ENCODE measurements around the gene TEAD3.

Gene TEAD3

DNA sequence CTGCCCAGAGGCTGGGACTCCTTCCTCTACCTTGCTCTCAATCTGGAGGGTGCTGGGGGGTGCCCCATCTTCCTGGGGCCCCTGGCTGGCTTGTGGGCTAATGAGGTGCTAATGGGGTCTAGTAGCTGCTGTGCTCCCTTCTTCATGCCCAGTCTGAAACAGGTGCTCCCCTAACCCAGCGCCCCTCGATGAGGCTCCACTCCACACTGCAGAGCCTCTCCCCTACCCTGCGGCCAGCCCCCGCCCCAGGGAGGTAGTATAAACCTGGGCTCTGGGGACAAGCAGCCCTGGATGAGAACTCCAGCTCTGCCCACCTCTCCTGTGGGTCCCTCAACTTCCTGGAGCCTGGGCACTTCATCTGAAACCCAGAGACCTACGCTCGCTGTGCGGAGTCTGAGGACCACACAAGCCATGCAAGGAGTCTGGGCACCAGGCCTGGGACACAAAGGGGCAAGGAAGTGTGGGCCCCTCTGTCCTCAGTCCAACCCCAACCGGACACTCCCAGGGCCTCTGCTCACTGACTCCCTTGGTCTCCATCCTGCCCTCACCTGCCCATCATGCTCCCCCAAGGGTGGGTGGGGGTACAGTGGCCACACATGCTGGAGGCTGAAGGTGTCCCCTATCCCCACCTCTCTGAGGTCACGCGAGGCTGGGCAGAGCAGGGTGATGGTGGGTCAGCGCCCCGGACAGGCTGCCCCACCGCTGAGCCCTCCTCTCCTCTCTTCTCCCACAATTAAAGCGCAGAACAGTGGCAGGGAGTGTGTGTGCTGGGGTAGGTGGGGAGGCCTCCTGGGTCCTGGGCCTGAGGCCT, 22.5 kb downstream of the TEAD3 start:
- DNase-seq: no peak

DNA sequence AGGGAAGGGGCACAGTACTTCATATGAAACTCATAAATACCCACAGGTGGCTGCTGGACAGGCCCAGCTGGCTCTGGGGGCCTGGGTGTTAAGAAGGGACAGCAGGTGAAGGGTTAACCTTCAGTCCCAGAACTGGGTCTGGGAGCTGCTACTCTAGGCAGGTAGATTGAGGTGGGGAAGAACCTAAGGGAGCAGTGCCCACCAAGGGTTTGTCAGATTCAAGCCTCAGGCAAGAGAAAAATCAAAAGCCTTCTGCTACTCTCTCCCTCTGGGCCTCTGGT, 23.1 kb downstream of the TEAD3 start:
- no peak for DNase-seq

DNA sequence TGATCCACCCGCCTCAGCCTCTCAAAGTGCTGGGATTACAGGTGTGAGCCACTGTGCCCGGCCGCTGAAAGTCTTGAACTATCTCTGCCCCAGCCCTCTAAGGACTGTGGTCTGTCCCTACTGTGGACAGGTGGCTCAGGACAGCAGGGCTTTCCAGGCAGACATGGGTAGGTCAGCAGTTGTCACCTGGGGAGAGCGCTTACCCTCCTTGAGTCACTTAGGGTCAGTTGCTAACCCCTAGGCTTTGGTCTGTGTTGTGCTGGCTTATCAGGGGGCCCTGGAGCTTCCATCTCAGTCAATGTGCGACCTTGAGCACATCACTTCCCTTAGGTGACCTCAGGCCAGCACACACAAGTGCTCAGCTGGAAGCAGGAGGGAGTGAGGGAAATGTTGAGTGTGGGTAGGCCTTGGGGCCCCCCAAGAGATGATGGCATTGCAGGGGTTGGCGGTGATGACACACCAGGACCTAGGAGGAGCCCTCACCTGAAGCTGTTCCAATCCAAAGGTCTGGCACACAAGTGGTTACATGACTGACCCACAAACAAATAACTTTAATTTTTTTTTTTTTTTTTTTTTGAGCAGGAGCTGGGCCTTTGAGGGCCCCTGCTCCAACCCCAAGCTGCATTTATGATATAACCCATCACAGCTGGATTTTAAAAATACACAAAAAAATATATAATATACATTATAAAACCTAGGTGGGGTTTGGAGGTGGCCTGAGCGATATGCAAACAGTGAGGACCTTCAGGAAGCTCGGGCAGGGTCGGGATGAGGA, 23.6 kb downstream of the TEAD3 start:
- DNase-seq: no peak

DNA sequence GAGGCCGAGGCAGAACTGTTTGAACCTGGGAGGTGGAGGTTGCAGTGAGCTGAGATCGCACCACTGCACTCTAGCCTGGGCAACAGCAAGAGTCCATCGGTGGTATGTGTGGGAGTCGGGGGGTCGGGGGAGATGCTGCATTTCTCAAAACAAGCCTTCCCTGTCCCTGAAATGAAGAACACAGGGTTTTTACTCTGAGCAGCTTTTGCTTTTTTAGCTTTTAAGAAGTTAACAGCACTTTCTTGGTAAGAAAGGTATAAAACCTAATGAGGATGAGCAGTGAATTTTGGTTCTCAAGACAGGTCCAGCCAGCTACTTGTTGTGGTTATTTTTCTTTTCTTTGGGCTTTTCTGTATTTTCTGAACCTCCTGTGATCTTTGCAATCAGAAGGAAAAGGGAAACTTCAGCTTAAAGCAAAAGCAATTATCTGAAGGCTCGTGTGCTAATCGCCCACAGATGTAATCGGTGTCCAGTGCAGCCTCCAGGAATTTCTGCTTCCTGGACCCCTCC, 25.0 kb downstream of the TEAD3 start:
- DNase-seq: no peak

DNA sequence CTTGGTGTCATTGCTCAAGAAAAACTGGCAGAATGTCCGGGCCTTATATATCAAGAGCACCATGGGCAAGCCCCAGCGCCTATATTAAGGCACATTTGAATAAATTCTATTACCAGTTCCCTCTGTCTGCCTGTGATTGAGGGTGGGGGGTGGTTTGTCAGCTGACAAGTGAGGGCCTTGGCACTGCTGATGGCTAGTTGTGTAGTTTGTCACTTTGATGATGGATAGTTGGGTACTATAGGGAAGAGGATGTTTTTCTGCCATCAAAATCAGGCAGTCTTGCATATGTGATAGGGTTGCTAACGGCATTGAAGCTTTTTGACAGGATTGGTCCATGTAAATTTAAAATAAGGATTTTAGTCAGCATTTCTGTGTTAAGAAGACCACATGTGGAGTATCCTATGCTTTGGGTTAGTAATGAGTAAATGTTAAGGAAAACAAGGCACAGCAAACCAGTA, 26.2 kb downstream of the TEAD3 start:
- no peak for DNase-seq

DNA sequence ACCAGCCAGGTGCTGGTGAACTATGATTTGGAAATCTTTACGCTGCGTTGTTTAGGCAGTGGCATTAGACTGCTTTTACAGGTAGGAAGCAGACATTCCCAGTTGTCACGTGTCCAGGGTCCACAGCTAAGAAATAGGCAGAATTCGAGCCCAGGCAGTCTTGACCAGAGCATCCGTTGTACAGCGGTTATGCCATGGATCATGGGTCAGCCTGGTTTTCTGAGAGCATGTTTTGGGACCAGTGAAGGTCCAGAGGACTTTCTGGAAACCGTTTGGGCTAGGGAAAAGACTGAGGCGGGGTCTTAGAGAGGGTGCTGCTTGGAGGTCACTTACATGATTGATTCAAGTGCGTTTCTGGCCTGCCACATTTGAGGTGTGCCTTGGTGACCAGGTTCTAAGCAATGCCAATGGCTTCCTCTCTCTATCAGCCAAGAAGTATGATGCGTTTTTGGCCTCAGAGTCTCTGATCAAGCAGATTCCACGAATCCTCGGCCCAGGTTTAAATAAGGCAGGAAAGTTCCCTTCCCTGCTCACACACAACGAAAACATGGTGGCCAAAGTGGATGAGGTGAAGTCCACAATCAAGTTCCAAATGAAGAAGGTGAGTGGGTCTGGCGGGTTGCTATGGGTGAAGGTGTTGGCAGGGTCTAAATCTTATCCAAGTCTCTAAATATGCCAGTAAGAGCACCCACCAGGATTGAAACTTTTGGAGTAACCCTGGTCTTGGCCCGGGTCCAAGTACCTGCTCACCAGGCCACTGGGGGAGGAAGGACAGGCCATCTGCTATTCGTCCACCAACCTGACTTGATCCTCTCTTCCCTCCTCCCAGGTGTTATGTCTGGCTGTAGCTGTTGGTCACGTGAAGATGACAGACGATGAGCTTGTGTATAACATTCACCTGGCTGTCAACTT, 26.9 kb downstream of the TEAD3 start:
- DNase-seq: peak in 1 of 6 experiments; percentile 41

DNA sequence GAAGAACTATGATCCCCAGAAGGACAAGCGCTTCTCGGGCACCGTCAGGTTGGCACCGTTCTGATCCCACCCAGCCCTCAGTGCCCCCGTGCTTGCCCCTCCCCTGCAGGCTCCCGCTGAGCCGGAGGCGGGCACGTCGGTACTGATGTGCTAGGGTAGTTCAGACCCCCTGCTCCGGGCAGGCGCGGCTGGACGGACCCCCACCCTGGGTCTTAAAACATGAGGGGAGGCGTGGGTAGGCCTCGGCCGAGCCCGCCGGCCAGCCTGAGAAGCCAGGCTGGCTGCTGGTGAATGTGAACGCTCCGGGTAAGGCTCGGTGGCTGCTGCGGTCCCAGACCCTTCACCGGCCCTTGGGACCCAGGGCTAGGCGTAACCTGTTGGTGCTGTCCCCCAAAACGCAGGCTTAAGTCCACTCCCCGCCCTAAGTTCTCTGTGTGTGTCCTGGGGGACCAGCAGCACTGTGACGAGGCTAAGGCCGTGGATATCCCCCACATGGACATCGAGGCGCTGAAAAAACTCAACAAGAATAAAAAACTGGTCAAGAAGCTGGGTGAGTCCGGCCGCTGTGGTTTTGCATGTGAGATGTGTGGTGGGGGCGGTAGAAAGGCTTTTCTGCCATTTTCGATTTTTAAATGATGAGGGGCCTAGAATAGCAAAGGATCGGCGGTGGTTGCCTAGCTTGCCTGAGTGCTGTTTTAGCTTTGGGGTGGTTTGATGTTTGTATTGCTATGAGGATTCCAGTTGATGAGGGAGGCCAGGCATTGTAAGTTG, 27.7 kb downstream of the TEAD3 start:
- DNase-seq: peak in 2 of 6 experiments; percentile 19 to 55

DNA sequence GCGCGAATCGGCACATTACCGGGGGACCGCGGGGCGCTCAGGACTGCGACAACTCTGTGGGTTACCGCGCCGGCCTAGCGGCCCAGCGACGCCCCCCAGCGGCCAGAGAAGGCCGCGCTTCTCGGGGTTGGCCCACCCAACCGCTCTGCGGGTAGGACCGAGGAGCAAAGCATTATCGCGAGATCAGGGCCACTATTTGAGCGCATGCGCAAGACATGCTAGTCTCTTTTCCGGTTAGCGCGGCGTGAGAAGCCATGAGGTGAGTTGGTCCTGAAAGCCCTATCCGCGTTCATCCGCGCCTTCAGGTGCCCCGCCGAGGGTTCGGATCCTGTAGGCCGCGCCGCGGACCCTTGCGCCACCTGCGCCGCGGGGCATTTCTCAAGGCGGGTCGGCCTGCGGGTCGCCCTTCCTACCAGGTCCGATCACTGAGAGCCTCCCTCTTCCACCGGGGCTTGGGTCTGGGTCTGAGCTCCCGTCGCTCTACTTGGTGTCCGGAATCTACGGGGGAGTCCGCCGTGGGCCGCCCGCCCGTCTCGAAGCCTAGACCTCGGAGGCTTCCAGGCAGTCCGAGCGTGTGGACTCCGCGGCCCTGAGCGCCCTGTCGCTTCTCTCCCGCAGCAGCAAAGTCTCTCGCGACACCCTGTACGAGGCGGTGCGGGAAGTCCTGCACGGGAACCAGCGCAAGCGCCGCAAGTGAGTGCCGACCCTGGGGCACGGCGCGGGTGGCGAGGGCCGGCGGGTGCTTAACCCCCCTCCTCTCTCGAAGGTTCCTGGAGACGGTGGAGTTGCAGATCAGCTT, 28.5 kb downstream of the TEAD3 start, which contains the start of gene RPL10A:
Gene RPL10A, plus strand, starts transcription at position 221 of the 799 bp plus-strand sequence. Its CDS starts 34 bp downstream, at position 255.
- DNase-seq: peak; percentile 89 to 95 (median 95)

DNA sequence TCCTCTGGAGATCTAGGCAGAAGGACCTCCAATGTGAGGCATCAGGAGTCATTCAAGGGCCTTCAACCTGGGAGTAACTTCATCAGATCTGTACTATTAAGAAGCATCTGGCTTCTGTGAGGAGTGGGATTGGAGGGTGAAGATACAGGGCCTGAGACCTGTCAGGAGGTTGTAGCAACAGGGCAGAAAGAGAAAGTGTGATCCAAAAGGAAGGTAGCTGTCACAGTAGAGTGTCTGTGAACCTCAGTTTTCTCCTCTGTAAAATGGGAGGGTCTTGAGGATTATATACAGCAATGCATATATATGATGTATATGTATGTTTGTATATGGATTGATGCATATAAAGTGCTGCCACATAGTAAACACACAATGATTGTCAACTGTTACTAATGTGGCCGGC, 31.2 kb downstream of the TEAD3 start:
- no peak for DNase-seq

DNA sequence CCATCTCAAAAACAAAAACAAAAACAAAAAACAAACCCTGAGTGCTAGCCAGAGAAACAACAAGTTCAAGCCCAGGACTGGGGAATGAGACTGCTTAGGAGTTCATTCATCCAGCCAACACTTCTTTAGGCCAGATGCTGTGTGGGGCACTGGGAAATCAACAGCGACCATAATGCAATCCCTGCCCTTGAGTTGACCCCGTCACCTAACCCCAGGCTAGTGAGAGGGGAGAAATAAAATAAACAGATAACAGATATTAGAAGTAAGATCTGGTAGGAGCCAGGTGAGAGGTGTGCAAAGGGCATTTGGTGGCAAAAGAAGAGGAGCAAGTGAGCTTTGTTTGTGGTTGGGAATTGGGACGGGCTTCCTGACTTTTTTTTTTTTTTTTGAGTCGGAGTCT, 33.6 kb downstream of the TEAD3 start:
- DNase-seq: no peak

DNA sequence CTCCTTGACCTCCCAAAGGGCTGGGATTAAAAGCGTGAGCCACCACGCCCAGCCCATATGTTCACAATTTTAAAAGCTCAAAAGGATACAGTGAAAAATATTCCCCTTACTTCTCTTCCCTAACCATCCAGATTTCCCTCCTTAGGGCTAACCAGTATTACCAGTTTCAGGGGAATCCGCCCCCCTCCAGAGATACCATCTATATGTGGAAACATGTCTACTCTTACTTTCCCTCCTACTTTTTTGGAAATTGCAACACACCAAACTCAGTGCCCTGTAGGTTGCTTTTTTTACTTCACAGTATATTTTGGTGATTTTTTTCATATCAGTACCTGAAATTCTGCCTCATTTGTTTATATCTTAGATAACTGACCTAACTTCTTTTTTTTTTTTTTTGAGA, 35.6 kb downstream of the TEAD3 start:
- no peak for DNase-seq

DNA sequence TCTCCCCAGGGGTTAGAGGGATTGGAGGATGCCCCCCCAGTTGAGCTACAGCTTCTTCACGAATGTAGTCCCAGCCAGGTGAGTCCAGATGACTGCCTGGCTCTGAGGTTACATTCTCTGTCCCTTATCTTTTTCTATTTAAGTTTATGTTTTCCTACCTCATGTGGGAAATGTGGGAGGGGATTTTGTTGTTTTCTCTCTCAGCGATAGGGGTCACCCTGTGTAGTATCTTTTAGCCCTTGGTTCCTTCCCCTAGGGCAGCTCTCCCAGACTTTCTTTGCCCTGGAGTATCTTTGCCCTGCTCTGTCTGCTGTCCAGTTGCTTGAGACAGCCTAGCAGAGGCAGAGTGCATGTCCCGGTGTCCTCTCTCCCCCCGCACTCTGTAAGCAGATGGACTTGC, 39.0 kb downstream of the TEAD3 start:
- no peak for DNase-seq

DNA sequence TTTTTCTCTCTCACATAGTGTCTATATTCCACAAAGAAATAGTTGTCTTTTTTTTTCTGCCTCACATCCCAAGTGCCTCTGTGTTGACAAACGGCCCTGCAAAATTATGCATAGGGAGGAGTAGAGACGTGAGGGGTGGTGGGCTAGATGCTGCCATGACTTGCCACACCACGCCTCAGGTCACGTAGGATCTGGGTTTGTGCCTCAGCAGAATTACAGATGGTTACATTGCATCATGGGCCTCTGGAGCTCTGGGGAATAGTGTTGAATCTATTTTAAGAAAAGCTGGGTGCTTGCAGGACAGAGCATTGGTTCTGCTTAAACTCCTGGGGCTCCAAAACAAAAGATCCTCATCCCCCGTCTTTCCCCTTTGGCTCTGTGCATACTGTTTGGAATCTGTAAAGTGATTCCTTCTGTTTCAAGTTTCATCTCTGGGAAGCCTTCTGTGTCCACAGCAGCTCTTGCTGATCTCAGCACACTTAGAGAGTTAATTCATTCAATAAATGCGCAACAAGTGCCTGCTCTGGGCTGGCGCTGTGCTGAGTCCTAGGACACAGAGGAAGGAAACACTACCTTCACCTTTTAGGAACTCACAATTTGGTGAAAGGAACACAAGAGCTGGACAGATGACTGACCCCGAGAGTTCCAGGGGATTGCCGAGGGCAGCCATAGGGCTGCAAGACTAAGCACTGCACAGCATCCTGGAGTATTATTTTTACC, 42.3 kb downstream of the TEAD3 start:
- DNase-seq: no peak

DNA sequence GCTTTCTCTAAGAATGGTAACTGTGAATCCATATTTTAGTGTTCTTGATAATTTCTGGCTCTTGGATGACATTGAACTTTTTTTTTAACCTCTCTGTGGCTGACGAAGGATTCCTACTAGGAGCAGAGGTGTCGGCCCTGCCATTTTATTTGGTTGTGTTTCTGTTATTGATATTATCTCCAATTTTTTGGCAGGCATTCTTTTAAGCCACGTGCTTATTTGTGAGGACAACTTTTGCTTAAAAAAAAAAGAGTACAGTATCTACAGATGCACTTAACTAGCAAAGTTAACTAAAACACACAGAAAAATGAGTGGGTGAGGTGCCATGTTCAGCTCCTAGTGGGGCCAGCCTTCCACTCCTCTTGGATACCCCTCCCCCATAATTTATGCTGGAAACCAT, 43.6 kb downstream of the TEAD3 start:
- DNase-seq: no peak

DNA sequence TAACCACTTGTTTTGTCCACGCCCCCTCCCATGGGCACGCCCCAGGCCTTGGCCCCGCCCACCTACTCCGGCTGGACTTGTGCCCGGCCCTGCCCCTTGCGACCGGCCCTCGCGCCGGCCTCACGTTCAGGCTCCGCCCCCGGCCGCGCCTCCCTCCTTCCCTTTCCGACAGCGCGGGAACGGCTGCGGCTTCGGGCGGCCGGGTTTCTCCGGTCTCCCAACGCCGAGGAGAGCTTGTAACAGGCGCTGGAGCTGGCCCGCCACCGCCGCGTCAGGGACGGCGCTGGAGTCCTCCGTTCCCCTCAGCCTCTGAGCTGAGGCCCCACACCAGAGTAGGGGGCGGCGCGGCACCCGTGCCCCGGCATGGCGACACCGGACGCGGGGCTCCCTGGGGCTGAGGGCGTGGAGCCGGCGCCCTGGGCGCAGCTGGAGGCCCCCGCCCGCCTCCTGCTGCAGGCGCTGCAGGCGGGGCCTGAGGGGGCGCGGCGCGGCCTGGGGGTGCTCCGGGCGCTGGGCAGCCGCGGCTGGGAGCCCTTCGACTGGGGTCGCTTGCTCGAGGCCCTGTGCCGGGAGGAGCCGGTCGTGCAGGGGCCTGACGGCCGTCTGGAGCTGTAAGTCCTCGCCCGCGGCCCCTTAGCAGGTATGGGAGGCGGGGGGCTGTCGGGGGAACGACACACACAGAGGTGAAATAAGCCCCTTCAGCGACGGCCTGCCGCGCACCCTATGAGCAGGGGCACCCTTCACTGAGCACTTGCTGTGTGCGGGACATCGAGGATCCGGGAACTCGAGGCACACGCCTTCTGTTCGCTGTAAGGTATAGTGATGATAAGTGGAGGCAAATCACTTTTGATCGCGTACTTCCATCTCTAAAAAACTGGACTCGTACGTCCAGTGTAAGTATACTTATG, 44.4 kb downstream of the TEAD3 start, which contains the start of gene FANCE:
Gene FANCE, plus strand, starts transcription at position 156 of the 908 bp plus-strand sequence. Its CDS starts 208 bp downstream, at position 364.
- peak; percentile 53 to 89 (median 80) for DNase-seq

DNA sequence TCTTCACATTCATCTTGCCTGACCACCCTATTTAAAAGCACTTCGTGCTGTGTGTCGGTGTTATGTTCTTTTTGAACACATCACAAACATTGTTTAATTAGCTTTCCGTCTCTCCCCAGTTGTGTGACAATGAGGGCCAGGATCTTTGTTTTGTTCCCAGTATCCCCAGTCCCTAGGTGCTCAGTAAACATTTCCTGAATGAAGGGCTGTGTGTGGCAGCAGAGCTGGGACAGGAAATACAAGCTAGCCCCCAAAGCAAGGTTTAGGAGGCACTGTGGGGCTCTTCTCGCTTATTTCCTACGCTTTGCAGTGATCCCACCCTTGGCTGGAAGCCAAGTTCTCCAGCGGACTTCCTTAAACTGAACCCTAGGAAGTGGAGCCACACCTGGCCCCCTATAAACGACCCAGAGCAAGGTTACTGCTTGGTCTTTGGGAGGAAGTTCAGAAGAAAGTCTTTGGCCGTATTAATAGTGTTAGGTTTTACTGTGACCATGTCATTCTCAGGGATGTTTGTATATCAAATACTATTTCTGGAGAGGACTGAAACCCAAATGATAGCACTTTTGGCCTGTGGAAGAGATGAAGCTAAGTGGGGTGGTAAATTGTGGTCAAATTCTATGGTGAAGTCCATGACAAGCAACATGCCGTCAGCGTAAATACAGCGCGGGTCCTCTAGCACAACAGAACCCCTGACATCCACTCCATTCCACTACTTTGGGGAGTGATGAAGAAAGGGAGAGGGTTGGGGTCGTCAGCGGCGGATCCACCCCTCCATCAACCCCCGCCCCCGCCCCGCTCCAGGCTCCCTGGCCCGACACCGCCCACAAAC, 45.3 kb downstream of the TEAD3 start:
- peak in 1 of 6 experiments; percentile 5 for DNase-seq

DNA sequence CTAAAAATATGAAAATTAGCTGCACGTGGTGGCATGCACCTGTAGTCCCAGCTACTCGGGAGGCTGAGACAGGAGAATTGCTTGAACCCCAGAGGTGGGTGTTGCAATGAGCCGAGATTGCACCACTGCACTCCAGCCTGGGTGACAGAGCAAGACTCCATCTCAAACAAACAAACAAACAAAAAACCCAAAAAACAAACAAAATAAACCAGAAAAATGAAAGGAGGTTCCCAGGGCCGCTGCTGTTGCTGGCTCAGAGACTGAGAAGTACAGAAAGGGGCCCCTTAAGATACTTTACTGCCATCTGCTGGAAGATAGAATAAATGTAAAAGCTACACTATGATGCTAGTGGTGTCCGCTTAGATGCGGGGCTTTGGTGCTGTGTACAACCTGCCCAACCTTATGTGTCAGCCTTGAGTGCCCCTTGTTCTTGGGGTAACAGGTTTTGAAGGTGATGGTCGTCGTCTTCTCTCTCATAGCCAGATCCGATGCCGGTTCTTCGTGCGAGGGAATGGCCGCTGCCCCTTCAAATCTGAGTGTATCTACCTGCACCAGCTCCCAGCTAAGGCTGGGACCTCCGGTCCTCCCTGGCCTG, 47.5 kb downstream of the TEAD3 start:
- peak in 5 of 6 experiments; percentile 6 to 79 (median 56) for DNase-seq

DNA sequence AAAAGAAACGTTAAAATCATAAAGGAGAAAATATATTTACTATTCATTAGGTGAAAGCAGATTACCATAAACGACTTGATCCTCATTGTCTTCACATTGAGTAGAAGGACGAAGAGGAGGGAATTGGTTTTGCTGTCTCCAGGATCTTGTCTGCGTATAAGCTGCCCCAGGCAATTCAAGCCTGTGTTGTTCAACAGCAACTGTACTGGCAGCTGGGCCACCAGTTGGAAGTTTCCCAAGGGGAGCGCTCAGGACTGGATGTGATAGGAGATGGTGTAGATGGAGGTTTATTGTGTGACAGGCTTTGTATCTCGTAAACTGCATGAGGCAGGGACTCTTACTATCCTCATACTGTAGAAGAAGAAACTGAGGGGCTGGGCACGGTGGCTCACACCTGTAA, 48.7 kb downstream of the TEAD3 start:
- DNase-seq: no peak
